ENCODE results near the gene EFNA2.
A peak's percentile ranks its signal among the peaks of the same experiment; 100 is the strongest.

The EFNA2 gene

DNA sequence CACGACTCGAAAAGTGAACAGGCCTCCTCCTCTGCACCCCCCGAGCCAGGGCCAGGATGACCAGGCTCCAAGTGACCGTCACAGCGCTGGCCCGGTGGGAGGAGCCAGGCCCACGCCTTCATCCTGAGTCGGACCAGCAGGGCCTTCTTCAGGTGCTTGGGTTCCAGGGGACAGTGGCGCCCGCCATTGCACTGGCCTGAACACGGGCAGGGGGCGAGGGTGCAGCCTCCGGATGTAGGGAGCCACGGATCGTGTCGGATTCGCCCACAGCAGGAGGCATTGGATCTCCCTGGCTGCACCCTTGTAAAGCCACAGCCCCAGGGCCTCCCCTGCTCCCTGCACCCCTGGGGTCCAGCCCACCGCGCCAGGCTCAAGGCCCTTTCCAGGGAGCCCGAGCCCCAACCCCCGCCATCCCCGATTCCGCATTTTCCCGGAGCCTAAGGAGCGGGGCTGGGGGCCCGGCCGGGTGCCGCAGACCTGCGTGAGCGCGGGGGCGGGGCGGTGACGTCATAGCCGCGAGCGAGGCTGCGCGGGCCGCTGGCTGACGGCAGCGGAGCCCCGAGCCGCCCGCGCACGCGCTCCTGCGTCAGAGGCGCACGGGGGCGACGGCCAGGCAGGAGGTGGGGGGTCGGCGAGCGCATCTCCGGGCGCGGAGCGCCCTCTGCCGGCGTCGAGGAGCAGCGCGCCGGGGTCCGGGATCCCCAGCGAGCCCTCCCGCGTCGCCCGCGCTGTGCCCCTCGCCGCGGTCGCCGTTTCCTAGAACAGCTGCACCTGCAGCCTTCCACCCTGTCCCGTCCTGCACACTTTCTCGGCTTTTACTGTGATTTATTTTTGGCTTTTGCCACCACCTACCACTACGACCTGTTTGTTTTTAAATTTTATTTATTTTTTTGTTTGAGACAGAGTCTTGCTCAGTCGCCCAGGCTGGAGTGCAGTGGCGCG lies 45.6 kb upstream of the EFNA2 start:
- peak overlapping the region; percentile 35 for H3K4me3 ChIP-seq (ENCODE audit: control insufficient read depth, low read depth, low read length)
- no peak for DNase-seq (ENCODE audit: low read depth)
- TF ChIP-seq, protein P1, sequence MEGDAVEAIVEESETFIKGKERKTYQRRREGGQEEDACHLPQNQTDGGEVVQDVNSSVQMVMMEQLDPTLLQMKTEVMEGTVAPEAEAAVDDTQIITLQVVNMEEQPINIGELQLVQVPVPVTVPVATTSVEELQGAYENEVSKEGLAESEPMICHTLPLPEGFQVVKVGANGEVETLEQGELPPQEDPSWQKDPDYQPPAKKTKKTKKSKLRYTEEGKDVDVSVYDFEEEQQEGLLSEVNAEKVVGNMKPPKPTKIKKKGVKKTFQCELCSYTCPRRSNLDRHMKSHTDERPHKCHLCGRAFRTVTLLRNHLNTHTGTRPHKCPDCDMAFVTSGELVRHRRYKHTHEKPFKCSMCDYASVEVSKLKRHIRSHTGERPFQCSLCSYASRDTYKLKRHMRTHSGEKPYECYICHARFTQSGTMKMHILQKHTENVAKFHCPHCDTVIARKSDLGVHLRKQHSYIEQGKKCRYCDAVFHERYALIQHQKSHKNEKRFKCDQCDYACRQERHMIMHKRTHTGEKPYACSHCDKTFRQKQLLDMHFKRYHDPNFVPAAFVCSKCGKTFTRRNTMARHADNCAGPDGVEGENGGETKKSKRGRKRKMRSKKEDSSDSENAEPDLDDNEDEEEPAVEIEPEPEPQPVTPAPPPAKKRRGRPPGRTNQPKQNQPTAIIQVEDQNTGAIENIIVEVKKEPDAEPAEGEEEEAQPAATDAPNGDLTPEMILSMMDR (IDR thresholded peaks at IDR 0.05; ENCODE audit: control insufficient read depth, insufficient read depth, low read depth, low read length, missing control alignments) = peak; percentile 53

DNA sequence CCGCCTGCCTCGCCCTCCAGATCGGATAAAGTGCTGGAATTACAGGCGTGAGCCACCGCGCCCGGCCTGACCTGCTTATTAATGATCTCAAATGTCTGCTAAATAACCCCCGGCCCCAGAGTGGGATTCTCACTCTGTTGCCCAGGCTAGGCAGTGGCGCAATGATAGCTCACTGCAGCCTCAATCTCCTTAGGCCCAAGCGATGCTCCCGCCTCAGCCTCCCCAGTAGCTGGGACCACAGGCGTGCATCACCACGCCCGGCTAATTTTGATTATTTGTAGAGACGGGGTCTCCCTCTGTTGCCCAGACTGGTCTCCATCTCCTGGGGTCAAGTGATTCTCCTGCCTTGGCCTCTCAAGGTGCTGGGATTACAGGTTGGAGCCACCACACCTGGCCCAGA lies 44.7 kb upstream of the EFNA2 start:
- no peak overlapping the region for H3K4me3 ChIP-seq (ENCODE audit: control insufficient read depth, low read depth, low read length)
- DNase-seq (ENCODE audit: low read depth) = no peak
- TF ChIP-seq, protein P1 (IDR thresholded peaks at IDR 0.05; ENCODE audit: control insufficient read depth, insufficient read depth, low read depth, low read length, missing control alignments) = no peak

DNA sequence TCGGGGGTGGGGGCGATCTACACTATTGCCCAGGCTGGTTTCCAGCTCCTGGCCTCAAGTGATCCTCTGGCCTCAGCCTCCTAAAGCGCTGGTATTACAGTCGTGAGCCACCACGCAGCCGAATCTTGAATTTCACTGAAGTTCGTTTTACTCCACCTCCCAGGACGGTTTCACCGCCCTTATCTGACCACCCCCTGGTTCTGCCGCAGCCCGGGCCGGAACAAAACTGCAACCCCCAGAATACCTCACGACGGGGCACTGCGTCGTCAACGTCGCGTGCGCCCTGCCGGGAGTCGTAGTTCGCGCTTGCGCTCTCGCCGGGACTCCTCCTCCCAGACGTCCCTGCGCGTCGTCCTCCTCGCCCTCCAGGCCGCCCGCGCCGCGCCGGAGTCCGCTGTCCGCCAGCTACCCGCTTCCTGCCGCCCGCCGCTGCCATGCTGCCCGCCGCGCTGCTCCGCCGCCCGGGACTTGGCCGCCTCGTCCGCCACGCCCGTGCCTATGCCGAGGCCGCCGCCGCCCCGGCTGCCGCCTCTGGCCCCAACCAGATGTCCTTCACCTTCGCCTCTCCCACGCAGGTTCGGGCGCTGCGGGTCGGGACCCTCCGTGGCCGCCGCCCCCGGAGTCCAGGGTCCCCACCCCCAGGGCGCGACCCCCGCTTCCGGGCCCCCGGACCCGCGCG lies 44.1 kb upstream of the EFNA2 start, which contains the start of gene ATP5F1D:
Gene ATP5F1D, plus strand, starts transcription at position 335 of the 679 bp plus-strand sequence. Its CDS starts 100 bp downstream, at position 435.
- peak; percentile 73 for DNase-seq (ENCODE audit: low read depth)
- peak within 1 kb of the TSS; percentile 68 for H3K4me3 ChIP-seq (ENCODE audit: control insufficient read depth, low read depth, low read length)
- TF ChIP-seq, protein P1 (IDR thresholded peaks at IDR 0.05; ENCODE audit: control insufficient read depth, insufficient read depth, low read depth, low read length, missing control alignments) = no peak

DNA sequence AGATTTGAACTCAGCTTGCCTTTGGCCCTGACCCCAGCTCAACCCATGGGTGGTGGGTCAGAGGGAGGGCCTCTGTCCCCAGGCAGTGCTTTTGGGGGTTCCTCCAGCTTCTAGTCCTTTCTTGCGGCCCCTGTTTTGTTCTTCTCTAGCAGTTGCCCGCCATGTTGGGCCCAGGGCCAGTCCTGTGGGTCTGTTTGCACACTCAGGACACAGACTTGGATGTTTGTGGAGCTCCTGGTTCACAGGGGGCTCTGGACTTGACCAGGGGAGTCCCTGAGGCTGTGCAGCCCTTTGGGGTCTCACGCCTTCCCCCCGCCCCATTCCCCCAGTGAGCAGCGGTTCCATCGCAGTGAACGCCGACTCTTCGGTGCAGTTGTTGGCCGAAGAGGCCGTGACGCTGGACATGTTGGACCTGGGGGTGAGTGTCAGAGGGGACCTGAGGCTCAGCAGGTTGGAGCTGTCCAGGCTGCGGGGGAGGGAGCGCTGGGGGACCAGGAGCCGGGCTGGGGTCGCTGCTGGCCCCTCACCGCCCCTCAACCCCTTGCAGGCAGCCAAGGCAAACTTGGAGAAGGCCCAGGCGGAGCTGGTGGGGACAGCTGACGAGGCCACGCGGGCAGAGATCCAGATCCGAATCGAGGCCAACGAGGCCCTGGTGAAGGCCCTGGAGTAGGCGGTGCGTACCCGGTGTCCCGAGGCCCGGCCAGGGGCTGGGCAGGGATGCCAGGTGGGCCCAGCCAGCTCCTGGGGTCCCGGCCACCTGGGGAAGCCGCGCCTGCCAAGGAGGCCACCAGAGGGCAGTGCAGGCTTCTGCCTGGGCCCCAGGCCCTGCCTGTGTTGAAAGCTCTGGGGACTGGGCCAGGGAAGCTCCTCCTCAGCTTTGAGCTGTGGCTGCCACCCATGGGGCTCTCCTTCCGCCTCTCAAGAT lies 41.6 kb upstream of the EFNA2 start:
- H3K4me3 ChIP-seq (ENCODE audit: control insufficient read depth, low read depth, low read length) = no peak overlapping the region
- TF ChIP-seq, protein P1 (IDR thresholded peaks at IDR 0.05; ENCODE audit: control insufficient read depth, insufficient read depth, low read depth, low read length, missing control alignments) = peak; percentile 93

DNA sequence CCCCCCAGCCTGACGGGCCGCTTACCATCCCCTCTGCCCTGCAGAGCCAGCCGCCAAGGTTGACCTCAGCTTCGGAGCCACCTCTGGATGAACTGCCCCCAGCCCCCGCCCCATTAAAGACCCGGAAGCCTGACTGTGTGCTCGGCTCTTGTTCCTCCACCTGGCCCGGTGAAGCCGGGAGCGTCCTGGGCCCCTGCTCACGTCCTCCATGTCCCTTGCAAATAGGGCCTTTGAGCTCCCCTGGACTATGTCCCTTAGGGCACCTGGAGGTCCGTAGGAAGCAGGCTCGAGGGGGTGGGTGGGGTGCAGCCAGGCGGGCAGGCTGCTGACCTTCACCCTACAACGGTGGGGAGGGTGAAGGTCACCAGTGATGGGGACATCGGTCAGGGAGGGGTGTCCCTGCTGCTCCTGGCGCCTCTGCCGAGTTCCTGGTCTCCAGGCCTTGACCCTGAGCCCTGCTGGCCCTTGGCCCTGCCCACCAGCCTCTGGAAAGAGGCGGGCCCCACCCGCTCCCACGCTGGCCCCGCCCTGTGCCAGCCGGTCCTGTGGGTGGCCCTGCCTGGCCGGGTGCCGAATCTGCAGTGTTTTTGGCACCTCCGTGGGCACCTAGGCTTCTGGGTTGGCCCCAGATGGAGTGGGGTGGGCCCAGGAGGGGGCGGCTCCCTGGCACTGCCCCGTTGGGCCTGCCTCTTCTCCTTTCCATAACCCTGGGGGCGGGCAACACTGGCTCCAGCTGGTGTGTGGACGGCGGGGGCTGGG lies 40.8 kb upstream of the EFNA2 start:
- DNase-seq (ENCODE audit: low read depth) = no peak
- H3K4me3 ChIP-seq (ENCODE audit: control insufficient read depth, low read depth, low read length) = peak overlapping the region; percentile 8; the same call in 1 of the 2 replicates
- TF ChIP-seq, protein P1 (IDR thresholded peaks at IDR 0.05; ENCODE audit: control insufficient read depth, insufficient read depth, low read depth, low read length, missing control alignments) = no peak

More for the DNA sequence above, 41.6 kb upstream of the EFNA2 start:
- DNase-seq (ENCODE audit: low read depth) = no peak

Data from AG09309 (cell line).